ENCODE measurements around the gene MYPOP.

MYPOP gene

GRCh38 chr19:45929247-45929646 is 26.8 kb upstream of the MYPOP start:
- Histone ChIP-seq H3K36me3 (ENCODE audit: control insufficient read depth, low read length) (no peaks in the 10 kb centered on the region), H3K9me3 (ENCODE audit: control insufficient read depth, insufficient read depth, low read length) (no peaks in the 10 kb centered on the region), H3K9me2 (replicated peaks; ENCODE audit: control insufficient read depth, low read length) (no peaks in the 10 kb centered on the region), H3K27me3 (ENCODE audit: control insufficient read depth, low read length) (no peaks in the 10 kb centered on the region), H3K79me2 (ENCODE audit: control insufficient read depth, low read length) (no peaks in the 10 kb centered on the region), H4K20me1 (ENCODE audit: control insufficient read depth, insufficient read depth, low read depth, low read length) (no peaks in the 10 kb centered on the region), H3K4me3 (ENCODE audit: low read length) (no peak overlapping the region), H3F3A (ENCODE audit: control insufficient read depth, insufficient read depth) (no peaks in the 10 kb centered on the region), H3K27ac (ENCODE audit: low read depth, low read length) (no peak overlapping the region), H3K4me2 (ENCODE audit: low read length) (no peak overlapping the region), H3K4me1 (ENCODE audit: control insufficient read depth, low read length) (peaks cover 9% of the 10 kb centered on the region)
- TF ChIP-seq EZH2phosphoT487 (IDR thresholded peaks at IDR 0.05; ENCODE audit: borderline replicate concordance, low read length) (no peak), CTCF (IDR thresholded peaks at IDR 0.05; ENCODE audit: low read depth, low read length, poor library complexity, severe bottlenecking) (no peak)

- H3F3A ChIP-seq (ENCODE audit: control insufficient read depth, insufficient read depth), result no peaks in the 10 kb centered on the region
- TF ChIP-seq EZH2phosphoT487 (IDR thresholded peaks at IDR 0.05; ENCODE audit: borderline replicate concordance, low read length) (no peak), CTCF (IDR thresholded peaks at IDR 0.05; ENCODE audit: low read depth, low read length, poor library complexity, severe bottlenecking) (peak; percentile 47)
- peaks cover 9% of the 10 kb centered on the region for H3K4me1 ChIP-seq (ENCODE audit: control insufficient read depth, low read length)
- H3K27me3 ChIP-seq (ENCODE audit: control insufficient read depth, low read length), result no peaks in the 10 kb centered on the region
- H3K79me2 ChIP-seq (ENCODE audit: control insufficient read depth, low read length), result no peaks in the 10 kb centered on the region
- no peaks in the 10 kb centered on the region for H4K20me1 ChIP-seq (ENCODE audit: control insufficient read depth, insufficient read depth, low read depth, low read length)
- H3K4me2 ChIP-seq (ENCODE audit: low read length), result peak overlapping the region; percentile 97
- no peaks in the 10 kb centered on the region for H3K36me3 ChIP-seq (ENCODE audit: control insufficient read depth, low read length)
- H3K9me3 ChIP-seq (ENCODE audit: control insufficient read depth, insufficient read depth, low read length), result no peaks in the 10 kb centered on the region
- H3K27ac ChIP-seq (ENCODE audit: low read depth, low read length), result peak overlapping the region; percentile 44
- no peaks in the 10 kb centered on the region for H3K9me2 ChIP-seq (replicated peaks; ENCODE audit: control insufficient read depth, low read length)
- H3K4me3 ChIP-seq (ENCODE audit: low read length), result peak overlapping the region; percentile 78
Observed at GRCh38 chr19:45927565-45928261, 25.3 kb upstream of the MYPOP start.

GRCh38 chr19:45924891-45925447 is 22.6 kb upstream of the MYPOP start:
- Histone ChIP-seq H3K27ac (ENCODE audit: low read depth, low read length) (no peak overlapping the region), H3K4me2 (ENCODE audit: low read length) (no peak overlapping the region), H3F3A (ENCODE audit: control insufficient read depth, insufficient read depth) (no peaks in the 10 kb centered on the region), H3K36me3 (ENCODE audit: control insufficient read depth, low read length) (no peaks in the 10 kb centered on the region), H3K9me2 (replicated peaks; ENCODE audit: control insufficient read depth, low read length) (no peaks in the 10 kb centered on the region), H3K4me3 (ENCODE audit: low read length) (no peak overlapping the region), H3K4me1 (ENCODE audit: control insufficient read depth, low read length) (peaks cover 9% of the 10 kb centered on the region), H3K27me3 (ENCODE audit: control insufficient read depth, low read length) (peaks cover 6% of the 10 kb centered on the region), H4K20me1 (ENCODE audit: control insufficient read depth, insufficient read depth, low read depth, low read length) (no peaks in the 10 kb centered on the region), H3K9me3 (ENCODE audit: control insufficient read depth, insufficient read depth, low read length) (no peaks in the 10 kb centered on the region), H3K79me2 (ENCODE audit: control insufficient read depth, low read length) (no peaks in the 10 kb centered on the region)
- TF ChIP-seq EZH2phosphoT487 (IDR thresholded peaks at IDR 0.05; ENCODE audit: borderline replicate concordance, low read length) (no peak), CTCF (IDR thresholded peaks at IDR 0.05; ENCODE audit: low read depth, low read length, poor library complexity, severe bottlenecking) (no peak)

Measured in DOHH2 (cell line).